Right renal pelvis (tissue), 4 donors: ENCODE measurements around the gene WDFY1. TPM values are rescaled to one million over a fixed set of nuclear protein-coding genes. Genes with fewer than 3 reads are reported as not detected.
"Not testable (repeated sequence)": the region's sequence is repeated elsewhere in the genome, so short reads cannot be mapped to it uniquely, and the experiment has no call there.

Experiments used
- DNase-seq, 4 donors: peaks; one replicate each; pipeline ENCODE4 v3.0.0-alpha.2; 2013; ENCODE audit warnings: low read depth in 4 of 4, low spot score in 3 of 4, missing footprints in 1 of 4
- polyA plus RNA-seq, 4 donors: library from polyadenylated mRNA; unstranded; fragments of 120-200 nt; gene quantifications; one replicate each; pipeline ENCODE4 v1.2.1, GENCODE V29; 2013; ENCODE audit not compliant: insufficient read length in 4 of 4

WDFY1 gene
- polyA plus RNA-seq, 4 donors, result 55.4 to 71.2 (median 64.7) TPM

DNA sequence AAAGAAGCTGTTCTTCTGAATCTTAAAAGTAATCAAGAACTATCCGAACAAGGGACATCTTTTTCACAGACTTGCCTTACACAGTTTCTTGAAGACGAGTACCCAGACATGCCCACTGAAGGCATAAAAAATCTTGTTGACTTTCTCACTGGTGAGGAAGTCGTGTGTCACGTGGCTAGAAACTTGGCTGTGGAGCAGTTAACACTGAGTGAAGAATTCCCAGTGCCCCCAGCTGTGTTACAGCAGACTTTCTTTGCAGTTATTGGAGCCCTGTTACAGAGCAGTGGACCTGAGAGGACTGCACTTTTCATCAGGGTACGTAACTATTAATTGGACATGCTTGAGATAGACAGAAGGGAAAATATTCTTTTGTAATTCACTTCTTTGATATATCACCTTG, 14.6 kb upstream of the WDFY1 start:
- no peak for DNase-seq

DNA sequence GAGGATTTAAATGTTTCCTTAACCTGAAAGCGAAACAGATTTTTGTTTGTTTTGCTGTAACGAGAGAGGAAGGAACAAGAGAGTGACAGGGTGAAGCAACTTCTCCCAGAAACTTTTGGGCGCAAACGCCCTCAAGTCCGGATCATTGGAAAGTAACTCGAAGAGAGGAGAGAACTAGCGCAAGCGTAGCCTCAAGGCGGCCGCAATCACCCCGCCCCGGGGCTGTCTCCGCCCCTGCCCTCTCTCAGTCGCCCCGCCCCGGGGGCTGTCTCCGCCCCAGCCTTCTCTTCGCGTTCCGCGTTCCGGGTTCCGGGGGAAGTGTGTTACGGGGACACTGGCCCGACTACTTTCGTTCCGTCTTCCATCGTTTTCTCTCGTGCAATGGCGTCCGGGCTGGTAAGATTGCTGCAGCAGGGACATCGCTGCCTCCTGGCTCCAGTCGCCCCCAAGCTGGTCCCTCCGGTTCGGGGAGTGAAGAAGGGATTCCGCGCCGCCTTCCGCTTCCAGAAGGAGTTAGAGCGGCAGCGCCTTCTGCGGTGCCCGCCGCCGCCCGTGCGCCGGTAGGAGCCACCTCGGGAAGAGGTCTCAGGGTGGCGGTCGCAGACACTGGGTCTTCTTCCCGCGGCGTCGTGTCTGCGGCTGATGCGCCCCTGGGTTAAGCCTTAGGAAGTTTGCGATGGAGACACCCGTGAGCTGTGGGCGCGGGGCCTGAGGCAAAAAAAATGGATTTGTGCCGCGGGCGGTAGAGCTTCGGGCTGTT, 12.1 kb upstream of the WDFY1 start, which contains the start of gene MRPL44:
Gene MRPL44 (plus strand): TSS at position 372 of the 760 bp plus-strand sequence. CDS start 10 bp downstream, at position 382.
- DNase-seq, result peak; percentile 92 to 95 (median 94)

GRCh38 chr2:223956300-223956699, 11.2 kb upstream of the WDFY1 start:
- no peak for DNase-seq

DNA sequence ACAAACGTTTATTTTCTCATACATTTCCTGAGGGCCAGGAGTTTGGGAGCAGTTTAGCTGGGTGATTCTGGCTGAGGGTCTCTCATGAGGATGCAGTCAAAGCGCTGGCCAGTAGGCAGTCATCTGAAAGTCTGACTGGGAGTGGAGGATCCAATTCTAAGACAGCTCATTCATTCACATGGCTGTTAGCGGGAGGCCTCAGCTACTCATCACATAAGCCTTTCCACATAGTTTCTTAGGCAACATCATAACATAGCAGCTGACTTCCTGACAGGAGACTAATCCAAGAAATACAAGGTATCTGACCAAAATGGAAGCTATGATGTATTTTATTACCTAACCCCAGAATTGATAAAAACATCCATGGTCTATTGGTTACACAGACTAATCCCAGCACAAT, 9.3 kb upstream of the WDFY1 start:
- no peak for DNase-seq

GRCh38 chr2:223952280-223952968, 7.3 kb upstream of the WDFY1 start:
- no peak for DNase-seq

- DNase-seq, result no peak
Measured at GRCh38 chr2:223950448-223951347, 5.6 kb upstream of the WDFY1 start.

GRCh38 chr2:223949241-223949840, 4.2 kb upstream of the WDFY1 start:
- no peak for DNase-seq

GRCh38 chr2:223947711-223948205, 2.6 kb upstream of the WDFY1 start:
- DNase-seq, result no peak

GRCh38 chr2:223945755-223946154, 620 bp upstream of the WDFY1 start:
- no peak for DNase-seq

DNA sequence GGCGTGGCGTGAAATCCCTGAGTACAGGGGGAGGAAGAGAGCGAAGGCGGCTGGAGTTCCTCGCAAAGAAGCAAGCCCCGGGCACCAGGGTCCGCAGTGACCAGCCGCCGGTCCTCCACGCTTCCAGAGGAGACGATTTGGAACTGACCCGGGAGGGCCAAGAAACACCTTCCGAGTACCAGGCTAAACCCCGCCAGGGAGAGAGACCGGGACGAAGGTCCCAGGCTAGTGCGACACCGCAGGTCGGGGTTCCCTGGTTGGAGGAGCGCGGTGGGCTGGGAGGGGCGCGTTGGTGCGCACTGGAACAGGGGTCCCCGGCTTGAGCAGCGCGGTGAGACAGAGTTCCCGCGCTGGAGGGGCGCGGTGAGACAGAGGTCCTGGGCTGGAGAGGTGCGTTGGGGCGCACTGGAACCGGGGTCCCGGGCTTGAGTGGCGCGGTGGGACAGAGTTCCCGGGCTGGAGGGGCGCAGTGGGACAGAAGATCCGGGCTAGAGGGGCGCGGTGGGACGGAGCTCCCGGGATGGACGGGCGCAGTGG, 901 bp downstream of the WDFY1 start:
- DNase-seq, result peak in 1 of 4 donors; percentile 28

GRCh38 chr2:223943561-223944008, 1.6 kb downstream of the WDFY1 start:
- DNase-seq, result peak in 1 of 4 donors; percentile 7

DNA sequence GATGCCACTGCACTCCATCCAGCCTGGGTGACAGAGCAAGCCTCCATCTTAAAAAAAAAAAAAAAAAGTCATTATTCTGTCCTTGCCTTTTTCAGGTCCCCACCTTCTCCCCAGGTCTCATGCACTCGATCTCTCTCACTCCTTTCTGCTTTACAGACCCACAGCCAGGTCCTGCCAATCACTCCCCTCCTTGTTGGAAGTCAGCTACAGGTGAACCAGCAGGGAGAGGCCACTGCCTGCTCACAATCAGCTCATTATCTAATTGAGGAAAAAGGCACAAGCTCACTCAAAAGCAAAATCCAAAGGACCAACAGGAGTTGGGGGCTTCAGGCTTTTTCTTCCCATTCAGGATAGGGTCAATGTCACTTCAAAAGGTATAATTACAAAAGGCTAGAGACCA, 2.0 kb downstream of the WDFY1 start:
- DNase-seq, result no peak

DNA sequence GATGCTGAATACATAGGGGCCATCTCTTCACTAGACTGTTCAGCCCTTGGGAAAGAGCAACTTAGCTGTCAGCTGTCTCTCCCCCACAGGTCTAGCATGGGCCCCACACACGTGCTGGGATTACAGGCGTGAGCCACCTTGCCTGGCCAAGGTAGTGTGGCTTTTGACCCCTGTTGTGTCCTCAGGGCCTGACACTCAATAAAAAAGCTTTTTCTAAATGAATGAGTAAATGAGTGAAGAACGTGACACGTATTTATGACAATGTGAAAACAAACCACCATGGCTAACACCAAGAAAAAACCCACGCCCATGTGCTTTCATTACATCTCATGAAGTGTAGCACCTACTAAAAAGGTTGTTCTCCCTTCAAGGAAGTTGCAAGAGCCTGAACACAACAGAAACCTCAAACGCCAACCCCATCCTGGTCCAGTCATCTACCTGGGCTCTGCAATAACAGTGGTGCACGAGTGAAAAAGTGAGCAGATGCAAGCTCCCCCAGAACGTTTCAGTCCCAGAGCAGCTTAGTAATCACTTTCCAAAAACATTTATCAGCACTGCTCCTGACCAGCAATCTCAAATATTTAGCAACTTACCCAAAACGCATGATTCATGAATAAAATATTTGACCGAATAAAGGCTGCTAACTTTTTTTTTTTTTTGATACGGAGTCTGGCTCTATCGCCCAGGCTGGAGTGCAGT, 3.4 kb downstream of the WDFY1 start:
- no peak for DNase-seq

- not testable (repeated sequence) for DNase-seq
Measured at GRCh38 chr2:223939438-223939837, 5.7 kb downstream of the WDFY1 start.

GRCh38 chr2:223937535-223937934, 7.6 kb downstream of the WDFY1 start:
- no peak for DNase-seq

DNA sequence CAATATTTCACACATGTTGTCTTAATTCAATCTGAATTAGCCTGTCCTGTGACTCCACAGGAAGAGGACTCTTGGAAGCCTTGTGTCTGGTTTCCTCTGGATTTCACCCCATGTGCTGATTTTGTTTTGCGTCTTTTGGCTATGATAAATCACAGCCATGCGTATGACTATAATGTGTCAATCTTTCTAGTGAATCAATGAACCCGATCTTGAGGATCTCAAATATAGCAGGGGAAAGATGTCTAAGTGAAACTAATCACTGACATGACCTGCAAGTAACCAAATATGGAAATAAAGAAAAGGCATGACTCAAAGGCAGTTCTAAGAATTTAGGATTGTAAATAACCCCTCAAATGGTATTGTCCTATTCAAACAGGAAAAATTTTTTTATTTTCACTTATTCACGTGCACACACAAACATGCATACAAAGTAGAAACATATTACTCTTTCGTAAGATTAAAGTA, 8.2 kb downstream of the WDFY1 start:
- no peak for DNase-seq

- DNase-seq, result no peak
Measured at GRCh38 chr2:223935459-223936125, 9.5 kb downstream of the WDFY1 start.

- DNase-seq, result no peak
Measured at GRCh38 chr2:223934870-223935269, 10.3 kb downstream of the WDFY1 start.
